GOT3 (cell line): ENCODE data around the gene PITHD1.
"Not testable (repeated sequence)": the region's sequence is repeated elsewhere in the genome, so short reads cannot be mapped to it uniquely, and the experiment has no call there.

Source experiments
- DNase-seq: peaks from one replicate; lab custom pipeline; 2025; ENCODE audit warnings: mixed read lengths; lab: John Stamatoyannopoulos, UW

The PITHD1 gene

GRCh38 chr1:23799255-23799569 is 21.0 kb downstream of the PITHD1 start:
- no peak for DNase-seq

GRCh38 chr1:23799570-23800399 is 21.6 kb downstream of the PITHD1 start:
- DNase-seq: peak; percentile 48

- DNase-seq: peak; percentile 82
These were observed 22.5 kb downstream of the PITHD1 start, which contains the start of gene GALE for GRCh38 chr1:23800400-23801337. Gene GALE, minus strand, starts transcription at chr1:23800754. Its CDS starts 1,747 bp downstream, at chr1:23799007.

GRCh38 chr1:23801338-23801748 is 23.1 kb downstream of the PITHD1 start:
- no peak for DNase-seq

GRCh38 chr1:23801876-23802275 is 23.7 kb downstream of the PITHD1 start:
- DNase-seq: no peak

GRCh38 chr1:23802809-23803342 is 24.7 kb downstream of the PITHD1 start:
- DNase-seq: not testable (repeated sequence)

GRCh38 chr1:23803674-23804073 is 25.5 kb downstream of the PITHD1 start:
- no peak for DNase-seq

GRCh38 chr1:23804183-23804835 is 26.1 kb downstream of the PITHD1 start:
- no peak for DNase-seq

- no peak for DNase-seq
These were observed 26.8 kb downstream of the PITHD1 start for GRCh38 chr1:23805025-23805424.

GRCh38 chr1:23806280-23806679 is 28.1 kb downstream of the PITHD1 start:
- no peak for DNase-seq

- DNase-seq: no peak
These were observed 29.2 kb downstream of the PITHD1 start for GRCh38 chr1:23807453-23807852.

GRCh38 chr1:23809751-23810171 is 31.5 kb downstream of the PITHD1 start:
- DNase-seq: no peak

GRCh38 chr1:23810818-23811540 is 32.8 kb downstream of the PITHD1 start:
- DNase-seq: no peak

- no peak for DNase-seq
These were observed 35.8 kb downstream of the PITHD1 start for GRCh38 chr1:23814016-23814415.

- DNase-seq: no peak
These were observed 38.1 kb downstream of the PITHD1 start for GRCh38 chr1:23816361-23816760.

GRCh38 chr1:23816906-23817305 is 38.7 kb downstream of the PITHD1 start:
- no peak for DNase-seq

GRCh38 chr1:23817633-23818032 is 39.4 kb downstream of the PITHD1 start:
- no peak for DNase-seq

- no peak for DNase-seq
These were observed 45.5 kb downstream of the PITHD1 start for GRCh38 chr1:23823767-23824166.

GRCh38 chr1:23824711-23825075 is 46.5 kb downstream of the PITHD1 start:
- no peak for DNase-seq

GRCh38 chr1:23825076-23825761 is 47.0 kb downstream of the PITHD1 start, which contains the start of gene HMGCL:
Gene HMGCL, minus strand, starts transcription at chr1:23825429. Its CDS starts 14 bp downstream, at chr1:23825415.
- DNase-seq: peak; percentile 62
